Mesenteric fat pad (tissue), 1 donor: ENCODE data around the gene ANKRD36C. TPM values are rescaled to one million over a fixed set of nuclear protein-coding genes. Genes with fewer than 3 reads are reported as not detected.
"Not testable (repeated sequence)": the region's sequence is repeated elsewhere in the genome, so short reads cannot be mapped to it uniquely, and the experiment has no call there.

Experiments
- DNase-seq: peaks from one replicate; pipeline ENCODE4 v3.0.0-alpha.2; 2020; ENCODE audit warnings: low spot score
- long read RNA-seq: library from polyadenylated mRNA; unstranded; transcript quantifications from one replicate; pipeline ENCODE4 v2.0.0, GENCODE V29; 2020
- total RNA-seq: library from RNA; stranded (reverse); fragmentation: NEBNext Ultra II Directional; extraction: Animal tissue kit (Norgen Biotek cat#: 25700); gene quantifications from one replicate; pipeline ENCODE4 v1.2.1, GENCODE V29; 2021
- donor health status: DM: yes; HTN: yes; CAD: no.

Gene ANKRD36C
- 23.6 TPM for total RNA-seq
- long read RNA-seq, partial matches to known transcripts, result 27 of 51 reads
- long read RNA-seq, other reads (novel, unspliced or antisense), result 24 of 51 reads

DNA sequence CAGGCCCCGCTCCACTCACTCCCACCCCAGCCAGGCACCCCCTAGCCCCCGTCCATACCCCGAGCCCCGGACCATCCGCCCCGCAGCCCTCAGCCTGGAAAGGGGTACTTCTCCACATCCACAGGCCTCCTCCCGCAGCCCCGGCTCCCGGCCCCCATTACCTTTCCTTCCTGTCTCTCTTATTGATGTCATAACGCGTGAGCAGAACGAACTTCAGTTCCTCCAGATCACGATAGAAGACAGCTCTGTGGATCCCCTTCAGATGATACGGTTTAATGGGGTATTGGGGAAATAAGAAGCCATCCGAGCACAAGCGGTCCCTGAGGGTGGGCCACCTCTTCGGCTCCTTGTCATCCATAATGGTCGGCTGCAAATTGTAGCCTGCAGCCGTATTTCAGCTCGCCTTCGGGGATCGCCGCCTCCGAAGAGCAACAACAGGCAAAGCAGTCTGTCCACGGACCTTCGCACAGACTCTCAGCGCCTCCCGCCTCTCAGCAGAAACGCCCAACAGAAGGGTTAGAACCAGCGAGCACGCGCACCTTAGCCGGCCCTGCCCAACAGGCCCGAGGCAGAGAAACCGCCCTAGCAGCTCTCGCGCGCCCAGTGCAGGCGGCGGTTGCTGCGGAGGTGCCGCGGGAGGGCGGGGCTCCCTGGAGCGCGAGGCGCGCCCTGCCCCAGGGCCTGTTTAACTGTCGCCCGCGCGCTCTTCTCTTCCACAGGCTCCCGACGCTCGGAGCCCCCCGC is at the start of gene ANKRD36C:
ANKRD36C (minus strand) TSS at position 474 of the 744 bp plus-strand sequence; CDS start at position 358, 116 bp downstream.
- DNase-seq, result not testable (repeated sequence)

GRCh38 chr2:96035554-96035953 is 43.9 kb upstream of the ANKRD36C start:
- not testable (repeated sequence) for DNase-seq

DNA sequence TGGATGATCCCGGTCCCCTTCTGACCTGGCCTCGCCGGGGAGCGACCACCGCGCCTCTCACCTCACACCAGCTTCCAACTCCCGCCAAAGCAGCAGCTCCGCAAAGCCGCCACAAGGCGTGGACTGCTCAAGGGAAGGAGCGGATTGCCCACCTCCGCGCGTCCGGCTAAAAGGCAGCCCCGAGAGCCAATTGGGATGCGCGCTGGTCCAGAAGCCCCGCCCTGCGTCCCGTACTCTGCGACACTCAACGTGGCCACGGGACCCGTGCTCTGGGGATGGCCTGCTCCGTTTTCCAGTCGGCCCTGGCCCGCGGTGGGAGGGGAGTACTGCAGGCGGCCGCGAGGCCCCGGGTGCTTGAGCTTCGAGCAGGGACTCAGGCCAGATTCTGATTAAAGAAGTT is 43.2 kb upstream of the ANKRD36C start, which contains the start of gene GPAT2:
GPAT2 (minus strand) TSS at position 125 of the 400 bp plus-strand sequence. CDS start 2,557 bp downstream, outside the sequence.
- DNase-seq, result not testable (repeated sequence)

DNA sequence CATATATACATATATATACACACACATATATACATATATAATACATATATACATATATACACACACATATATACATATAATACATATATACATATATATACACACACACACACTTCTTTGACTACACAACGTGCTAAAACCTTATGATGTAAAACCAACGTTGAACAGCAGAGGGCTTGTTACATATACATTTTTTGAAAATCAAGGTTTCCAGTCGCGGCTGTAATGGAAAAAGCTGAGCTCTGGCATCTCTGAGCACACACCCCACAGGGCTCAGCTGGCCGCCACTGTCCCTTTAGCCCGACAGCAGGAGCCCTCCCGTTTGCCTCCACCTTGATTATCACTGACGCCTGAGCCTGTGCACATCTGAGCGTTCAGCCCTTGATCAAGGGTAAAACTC is 42.4 kb upstream of the ANKRD36C start:
- DNase-seq, result not testable (repeated sequence)

DNA sequence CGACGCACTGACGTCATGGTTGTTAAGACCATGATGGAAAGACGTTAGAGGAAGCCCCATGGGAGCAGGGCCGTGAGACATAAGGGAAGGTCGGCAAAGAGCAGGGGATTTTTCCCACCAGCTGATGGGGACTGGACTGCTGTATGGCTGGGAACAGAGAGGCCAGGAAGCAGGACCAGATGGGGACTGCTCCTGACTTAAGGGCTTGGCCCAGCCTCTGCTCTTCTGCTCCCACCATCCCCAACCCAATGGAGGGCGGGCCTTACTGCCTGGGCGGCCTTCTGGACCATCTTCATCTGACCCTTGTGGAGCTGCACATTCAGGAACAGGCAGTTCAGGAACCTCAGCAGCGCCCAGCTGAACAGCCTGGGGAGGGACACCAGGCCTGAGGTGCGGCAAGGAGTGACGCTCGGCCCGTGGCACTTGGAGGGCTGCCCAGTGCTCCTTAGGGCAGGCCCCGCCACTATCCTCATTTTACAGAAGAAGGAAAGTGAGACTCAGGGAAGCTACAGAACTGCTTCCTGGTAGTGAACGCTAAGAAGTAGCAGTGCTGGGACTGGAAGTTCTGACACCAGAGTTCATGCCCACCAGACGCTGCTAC is 36.2 kb upstream of the ANKRD36C start:
- DNase-seq, result not testable (repeated sequence)

- peak; percentile 45 for DNase-seq
Observed at GRCh38 chr2:96025755-96026154, 34.1 kb upstream of the ANKRD36C start.

GRCh38 chr2:96025194-96025492 is 33.5 kb upstream of the ANKRD36C start:
- peak; percentile 78 for DNase-seq

DNA sequence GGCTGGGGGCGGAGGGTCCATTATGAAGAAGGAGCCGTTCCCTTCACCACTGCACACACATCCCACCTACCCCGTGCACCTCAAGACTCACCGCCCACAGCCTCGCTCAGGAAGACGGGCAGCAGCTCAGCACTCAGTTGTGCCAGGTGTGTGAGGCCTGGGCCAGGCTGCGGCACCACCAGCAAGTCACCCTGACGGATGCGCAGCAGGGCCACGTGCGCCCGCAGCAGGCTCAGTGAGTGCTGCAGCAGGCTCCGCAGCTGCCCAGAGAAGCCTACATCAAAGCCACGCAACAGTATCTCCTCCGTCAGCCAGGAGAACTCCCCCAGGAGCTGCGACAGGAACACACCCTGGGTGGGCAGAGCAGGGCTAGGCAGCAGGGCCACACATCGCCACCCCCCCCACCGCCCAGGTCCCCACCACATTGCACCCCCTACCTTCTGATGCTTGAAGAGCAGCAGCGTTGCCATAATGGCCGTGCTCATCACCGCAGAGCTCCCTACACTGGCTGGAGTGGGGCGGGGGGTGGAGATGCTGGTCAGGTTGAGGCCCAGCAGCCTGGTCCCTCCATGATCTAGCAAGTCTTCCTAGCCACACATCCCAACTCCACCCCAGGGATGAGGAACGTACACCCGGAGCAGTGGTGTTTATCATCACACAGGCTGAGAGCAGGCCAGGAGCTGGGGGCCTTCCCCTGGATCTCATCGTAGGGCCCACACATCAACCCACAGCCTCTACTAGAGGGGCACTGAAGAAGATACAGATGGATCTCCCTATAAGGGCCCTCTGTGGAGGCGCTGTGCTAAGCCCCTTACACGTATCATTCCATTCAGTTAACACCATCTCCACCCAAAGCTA is 32.9 kb upstream of the ANKRD36C start:
- peak; percentile 75 for DNase-seq

- DNase-seq, result peak; percentile 51
Observed at GRCh38 chr2:96023701-96024100, 32.1 kb upstream of the ANKRD36C start.

GRCh38 chr2:96022701-96023447 is 31.2 kb upstream of the ANKRD36C start:
- DNase-seq, result peak; percentile 91

DNA sequence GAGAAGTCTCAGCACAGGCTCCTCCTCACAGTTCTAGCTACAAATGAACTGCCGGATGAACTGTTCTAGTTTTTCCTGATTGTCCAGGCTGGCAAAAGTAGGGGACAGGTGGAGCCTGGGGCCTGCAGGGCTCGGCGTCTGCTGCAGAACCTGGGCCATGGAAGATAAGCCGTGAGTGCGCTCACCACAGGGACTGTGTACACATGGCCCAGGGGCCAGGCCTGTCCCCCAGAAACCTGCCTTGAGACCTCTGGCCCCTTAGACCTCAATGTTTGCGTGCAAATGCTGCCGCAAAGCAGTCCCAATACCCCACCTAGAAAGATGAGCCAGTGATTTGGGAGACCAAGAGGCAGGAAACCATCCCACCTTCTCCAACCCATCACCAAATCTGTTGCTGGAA is 30.5 kb upstream of the ANKRD36C start:
- DNase-seq, result peak; percentile 49

DNA sequence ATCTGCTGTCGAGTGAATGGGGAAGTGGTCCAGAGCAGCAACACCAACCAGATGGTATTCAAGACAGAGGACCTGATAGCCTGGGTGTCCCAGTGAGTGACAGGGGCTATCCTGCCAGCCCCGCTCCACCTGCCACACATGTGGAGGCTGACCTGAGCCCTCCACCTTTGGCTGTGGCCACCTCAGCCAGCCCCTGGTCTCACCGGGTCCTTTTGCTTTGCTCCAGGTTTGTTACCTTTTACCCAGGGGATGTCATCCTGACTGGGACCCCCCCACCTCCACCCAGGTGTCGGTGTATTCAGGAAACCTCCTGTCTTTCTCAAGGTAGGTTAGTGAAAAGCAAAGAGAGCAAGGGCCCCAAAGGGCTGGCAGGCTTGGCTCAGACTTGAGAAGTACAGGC is 29.5 kb upstream of the ANKRD36C start:
- peak; percentile 68 for DNase-seq

DNA sequence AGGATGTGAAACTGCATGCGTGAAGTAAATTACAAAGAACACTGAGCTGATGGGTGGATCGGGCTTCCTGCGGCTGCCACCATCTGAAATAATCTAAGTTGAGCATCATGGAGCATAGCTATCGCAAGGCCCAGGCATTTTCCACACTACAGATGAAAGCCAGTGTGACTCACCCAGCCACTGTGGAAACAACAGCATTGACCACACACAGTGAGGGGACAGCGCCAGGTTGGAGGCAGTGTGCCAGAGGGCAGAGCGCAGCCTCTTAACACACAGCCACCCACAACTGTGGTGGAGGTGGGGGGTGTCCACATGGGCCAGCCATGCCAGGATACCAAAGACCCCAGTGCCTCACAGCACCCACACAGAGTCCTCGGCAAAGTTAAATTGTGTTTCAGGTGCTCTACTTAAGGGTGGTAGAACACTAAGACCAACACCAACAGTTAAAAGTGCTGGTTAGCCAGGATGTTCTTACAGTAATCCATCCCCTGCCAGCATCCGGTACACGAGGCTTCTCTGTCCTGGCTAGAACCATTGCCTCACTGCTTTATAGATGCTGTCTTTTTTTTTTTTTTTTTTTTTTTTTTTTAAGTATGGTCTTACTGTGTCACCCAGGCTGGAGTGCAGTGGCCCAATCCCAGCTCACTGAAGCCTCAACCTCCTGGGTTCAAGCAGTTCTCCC is 28.4 kb upstream of the ANKRD36C start:
- peak; percentile 20 for DNase-seq

DNA sequence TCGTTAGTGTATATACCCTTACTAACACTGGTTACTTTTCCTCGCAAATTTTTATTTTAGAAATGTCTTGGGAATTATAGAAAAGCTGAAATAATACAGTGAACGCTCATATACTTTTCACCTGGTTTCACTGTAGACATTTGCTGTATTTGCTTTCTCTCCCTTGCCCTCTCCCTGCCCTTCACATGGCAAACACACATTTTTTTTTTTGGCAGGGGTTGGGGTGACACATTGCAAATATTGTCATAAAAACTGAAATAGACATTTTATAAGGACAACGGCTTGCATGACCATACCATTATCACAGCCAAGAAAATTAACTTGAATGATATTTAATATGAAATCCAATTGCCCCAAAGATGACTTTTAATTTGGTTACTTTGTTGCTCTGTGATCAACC is 24.7 kb upstream of the ANKRD36C start:
- DNase-seq, result not testable (repeated sequence)

DNA sequence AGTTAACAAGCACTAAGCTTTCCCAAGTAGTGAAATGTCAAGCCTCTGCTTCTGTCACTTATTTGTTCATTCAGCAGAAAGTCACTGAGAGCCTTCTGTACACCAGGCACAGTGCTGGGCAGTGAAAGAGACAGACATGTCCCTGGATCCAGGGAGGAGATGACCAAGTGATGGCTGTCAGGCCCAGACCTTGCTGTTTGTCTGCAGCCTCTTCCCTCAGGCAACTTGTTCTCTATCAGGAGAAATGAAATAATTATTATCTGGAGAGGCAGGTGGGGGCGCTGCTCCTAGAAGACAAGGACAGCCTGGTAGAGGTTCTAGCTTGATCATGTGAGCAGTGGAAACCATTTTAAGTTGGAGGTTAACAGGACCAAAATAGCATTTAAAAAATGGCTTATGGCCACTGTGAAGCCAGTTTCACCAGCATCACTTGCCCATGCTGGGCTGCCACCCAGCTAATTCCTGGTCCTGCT is 21.2 kb upstream of the ANKRD36C start:
- DNase-seq, result peak; percentile 37

GRCh38 chr2:96012086-96012791 is 20.6 kb upstream of the ANKRD36C start:
- peak; percentile 47 for DNase-seq

DNA sequence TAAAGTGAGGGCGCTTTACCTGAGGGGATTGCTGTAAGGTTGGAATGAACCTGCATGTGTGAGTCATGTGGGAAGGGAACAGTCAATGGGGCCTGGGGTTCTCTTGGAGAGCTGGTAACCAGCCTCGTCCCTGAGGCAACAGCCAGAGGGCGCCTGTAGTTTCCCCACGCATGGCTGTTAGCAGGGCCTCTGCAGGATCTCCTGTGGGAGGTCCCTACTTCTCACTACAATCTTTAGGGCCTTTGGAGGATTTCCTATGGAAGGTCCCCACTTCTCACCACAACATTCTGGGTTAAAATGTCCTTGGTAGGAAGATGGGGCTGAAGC is 19.5 kb upstream of the ANKRD36C start:
- DNase-seq, result peak; percentile 75

- DNase-seq, result peak; percentile 99
Observed at GRCh38 chr2:96010320-96011128, 18.9 kb upstream of the ANKRD36C start.

DNA sequence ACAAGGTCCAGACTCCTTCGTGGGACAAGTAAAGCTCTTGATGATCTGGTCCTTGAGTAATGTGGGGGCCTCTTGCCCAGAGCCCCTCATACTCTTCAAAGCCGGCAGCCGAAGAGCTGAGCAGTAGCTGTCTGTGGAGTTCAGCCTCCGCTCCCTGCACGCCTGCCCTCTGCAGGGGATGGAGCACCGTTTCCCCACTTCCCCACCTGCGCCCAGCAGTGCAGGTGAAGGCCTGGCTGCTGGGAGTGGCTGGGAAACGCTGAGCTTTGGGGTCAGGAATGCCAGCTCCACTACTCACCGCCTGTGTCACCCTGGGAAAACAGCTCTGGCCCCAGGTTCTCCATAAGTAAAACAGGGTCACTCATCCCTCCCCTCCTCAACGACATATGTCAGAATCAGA is 18.2 kb upstream of the ANKRD36C start:
- not testable (repeated sequence) for DNase-seq
